ENCODE results near the gene P2RX4.
"Not testable (repeated sequence)": the region's sequence is repeated elsewhere in the genome, so short reads cannot be mapped to it uniquely, and the experiment has no call there.

The P2RX4 gene

DNA sequence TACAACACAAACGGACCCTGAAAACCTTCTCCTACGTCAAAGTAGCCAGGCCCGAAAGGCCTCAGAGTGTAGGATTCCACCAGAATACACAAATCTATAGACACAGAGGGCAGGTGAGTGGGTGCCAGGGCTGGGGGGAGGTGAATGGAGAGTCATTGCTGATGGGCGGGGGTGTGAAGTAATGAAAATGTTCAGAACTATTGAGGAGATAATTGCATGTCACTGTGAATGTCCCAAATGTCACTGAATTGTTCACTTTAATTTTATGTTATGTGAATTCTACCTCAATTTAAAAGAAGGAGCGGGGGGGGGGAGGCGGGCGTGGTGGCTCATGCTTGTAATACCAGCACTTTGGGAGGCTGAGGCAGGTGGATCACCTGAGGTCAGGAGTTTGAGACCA lies 36.0 kb downstream of the P2RX4 start:
- FAIRE-seq = no peak

DNA sequence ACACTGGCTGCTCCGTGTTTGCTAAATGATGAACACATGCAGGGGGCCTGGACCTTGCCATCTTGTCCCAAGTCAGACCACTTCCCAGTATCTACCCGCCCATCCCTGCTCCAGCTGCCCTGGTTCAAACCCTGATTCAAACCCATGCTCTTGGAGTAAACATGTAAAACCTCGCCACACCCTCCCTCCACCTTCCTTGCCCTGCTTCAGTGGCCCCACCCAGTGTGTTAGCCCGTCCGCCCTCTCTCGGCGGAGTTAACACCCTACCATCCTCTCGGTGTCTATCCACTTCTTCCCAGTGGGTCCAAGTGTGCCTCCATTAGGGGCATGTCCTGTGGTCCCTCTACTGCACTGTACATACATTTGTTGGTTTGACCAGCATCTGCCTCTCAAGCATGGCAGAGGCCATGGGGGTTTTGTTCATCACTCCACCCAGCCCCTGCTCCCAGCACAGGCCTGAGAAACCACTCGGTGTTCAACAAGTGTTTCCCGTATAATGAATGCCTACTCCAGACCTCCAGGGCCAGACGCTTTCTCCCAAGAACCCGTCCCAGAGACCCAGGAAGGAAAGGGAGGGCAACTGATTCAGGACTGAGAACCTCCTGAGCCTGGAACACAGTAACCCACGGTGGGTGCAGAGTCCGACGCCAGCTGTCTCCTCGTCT lies 37.1 kb downstream of the P2RX4 start:
- FAIRE-seq = no peak

DNA sequence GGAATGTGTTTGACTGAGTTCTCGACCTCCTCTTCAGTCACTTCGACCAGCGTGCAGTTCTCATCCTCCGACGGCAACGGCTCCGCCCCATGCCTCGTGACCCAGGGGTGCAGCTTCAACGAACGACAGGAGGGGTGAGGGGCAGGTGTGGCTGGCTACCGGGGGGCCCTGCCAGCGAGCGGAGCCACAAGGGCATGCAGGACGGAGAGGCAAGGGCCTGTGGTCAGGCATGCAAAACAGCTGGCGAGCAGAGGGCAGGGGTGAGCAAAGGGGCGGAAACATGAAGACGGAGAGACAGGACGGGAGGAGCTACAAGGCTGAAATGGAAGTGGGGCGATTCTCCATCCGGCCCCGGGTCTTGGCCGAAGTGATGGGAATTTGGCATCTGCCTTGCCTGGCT lies 38.7 kb downstream of the P2RX4 start:
- no peak for FAIRE-seq

DNA sequence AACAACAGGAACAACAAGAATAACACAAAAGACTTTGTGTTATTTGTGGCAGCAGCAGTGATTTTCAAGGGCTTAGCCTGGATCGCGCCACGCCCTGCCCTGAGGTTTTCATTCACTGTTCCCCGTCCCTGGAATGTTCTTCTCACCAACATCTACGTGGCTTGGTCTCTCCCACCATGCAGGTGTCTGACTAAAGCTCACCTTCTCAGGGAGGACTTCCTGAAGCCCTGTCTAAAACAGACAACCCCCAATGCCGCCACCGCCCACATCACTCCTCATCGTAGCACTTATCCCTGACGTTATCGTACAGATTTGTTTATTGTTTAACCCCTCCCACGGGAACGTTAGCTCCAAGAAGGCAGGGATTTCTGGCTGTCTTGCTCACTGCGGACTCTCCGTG lies 40.4 kb downstream of the P2RX4 start:
- no peak for FAIRE-seq

DNA sequence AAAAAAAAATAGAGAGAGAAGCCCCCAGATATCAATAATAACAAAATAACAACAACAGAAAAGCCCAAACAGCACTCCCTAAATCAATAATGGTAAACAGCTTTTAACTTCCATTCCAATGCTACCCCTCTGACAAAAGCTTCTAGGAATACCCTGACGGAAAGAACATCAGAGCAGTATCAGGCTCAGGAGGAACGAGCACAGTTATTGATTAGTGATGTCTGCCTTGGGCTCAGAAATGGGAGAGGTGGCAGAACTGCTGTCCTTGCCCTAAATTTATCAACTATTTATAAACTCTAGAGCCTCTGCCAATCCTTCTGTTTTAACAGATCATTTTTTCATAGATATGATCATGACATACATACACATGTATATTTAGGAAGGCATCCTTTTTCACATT lies 41.9 kb downstream of the P2RX4 start:
- FAIRE-seq = no peak

DNA sequence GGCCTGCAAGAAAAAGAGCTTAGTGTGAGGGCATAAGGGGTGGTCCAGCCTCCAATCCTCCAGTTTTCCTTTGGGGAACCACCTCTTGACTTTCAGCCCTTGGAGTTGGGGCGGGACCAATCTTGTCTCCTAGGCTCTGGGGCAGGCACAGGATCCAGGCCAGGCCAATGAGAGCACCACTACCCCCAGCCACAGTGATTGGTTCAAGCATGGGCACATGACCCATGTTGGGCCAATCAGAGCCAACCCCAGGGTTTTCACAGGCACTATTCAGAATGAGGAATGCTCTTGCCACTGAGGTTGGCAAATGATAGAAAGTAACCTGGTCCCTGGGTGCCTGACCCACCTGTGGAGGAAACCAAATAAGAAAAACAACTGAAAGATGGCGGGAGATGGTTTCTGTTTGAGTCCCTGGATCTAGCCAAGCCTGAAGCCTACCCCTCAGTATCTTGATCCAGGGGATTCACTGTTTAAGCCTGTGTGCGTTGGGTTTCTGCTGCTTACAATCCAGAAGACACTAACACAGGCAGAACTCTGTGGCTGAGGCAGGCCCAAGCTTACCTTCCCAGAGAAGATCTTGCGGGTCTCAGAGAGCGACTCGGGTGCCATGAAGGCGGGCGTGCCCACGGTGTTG lies 42.9 kb downstream of the P2RX4 start:
- no peak for FAIRE-seq

DNA sequence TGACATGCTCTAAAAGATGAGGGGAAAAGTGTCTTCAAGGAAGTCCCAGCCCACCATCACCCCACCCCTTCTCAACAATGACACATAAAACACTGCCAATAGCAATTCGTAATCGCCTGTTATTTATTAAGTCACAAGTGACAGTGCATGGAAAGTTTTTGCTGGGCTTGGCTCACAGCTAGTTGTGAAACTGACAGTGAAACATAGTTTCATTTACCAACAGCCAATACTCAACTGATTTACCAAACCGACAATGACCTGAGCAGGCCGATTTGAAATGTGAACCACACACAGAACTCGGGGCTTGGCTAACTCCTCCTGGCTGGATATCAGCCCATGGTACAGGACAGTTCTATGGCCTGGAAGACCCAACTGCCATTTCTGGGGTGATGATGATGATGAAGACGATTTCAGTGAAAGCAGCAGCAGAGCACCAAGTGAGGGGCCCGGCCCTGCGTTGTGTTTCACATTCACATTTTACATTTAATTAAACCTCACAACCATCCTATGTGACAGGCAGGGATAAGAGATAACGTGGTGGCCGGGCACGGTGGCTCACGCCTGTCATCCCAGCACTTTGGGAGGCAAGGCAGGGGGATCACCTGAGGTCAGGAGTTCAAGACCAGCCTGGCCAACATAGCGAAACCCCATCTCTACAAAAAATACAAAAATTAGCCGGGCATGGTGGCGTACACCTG lies 43.9 kb downstream of the P2RX4 start:
- no peak for FAIRE-seq

DNA sequence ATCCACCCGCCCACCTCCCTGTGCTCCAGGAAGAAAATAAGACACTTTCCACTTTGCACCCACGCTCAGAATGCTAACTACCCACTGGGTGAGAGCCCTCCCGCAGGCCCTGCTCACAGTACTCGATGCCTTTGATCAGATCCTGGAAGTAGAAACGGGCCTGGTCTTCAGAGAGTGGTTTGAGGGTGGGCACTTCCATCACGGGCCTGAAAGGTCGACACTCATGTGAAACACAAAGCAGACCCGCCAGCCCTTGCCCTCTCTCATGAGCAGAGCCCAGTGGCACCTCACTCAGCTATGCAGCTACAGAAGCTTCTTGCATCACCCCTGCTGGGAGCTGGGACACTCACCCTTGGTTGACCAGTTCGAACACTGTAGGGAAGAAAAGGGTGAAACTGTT lies 45.5 kb downstream of the P2RX4 start:
- FAIRE-seq = no peak

DNA sequence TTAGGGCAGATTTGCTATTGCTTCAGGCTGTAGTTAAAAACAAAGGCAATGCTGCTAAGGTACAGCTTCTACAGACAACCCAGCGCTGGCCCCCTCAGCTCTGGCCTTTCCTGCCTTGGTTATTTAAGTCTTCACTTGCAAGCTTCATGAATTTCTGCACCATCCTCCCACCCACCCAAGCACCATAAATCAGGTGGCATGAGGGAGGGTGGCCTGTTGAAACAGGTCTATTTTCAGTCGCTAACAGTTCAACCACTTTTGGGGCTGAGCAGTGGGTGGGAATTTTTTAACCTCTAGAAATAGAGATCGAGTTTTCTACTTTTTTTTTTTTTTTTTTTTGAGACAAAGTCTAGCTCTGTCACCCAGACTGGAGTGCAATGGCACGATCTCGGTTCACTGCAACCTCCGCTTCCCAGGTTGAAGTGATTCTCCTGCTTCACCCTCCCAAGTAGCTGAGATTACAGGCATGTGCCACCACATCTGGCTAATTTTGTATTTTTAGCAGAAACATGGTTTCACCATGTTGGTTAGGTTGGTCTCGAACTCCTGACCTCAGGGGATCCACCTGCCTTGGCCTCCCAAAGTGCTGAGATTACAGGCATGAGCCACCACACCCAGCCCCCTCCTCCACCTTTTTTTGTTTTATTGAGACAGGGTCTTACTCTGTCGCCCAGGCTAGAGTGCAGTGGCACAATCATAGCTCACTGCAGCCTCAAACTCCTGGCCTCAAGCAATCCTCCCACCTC lies 47.9 kb downstream of the P2RX4 start:
- FAIRE-seq = not testable (repeated sequence)

DNA sequence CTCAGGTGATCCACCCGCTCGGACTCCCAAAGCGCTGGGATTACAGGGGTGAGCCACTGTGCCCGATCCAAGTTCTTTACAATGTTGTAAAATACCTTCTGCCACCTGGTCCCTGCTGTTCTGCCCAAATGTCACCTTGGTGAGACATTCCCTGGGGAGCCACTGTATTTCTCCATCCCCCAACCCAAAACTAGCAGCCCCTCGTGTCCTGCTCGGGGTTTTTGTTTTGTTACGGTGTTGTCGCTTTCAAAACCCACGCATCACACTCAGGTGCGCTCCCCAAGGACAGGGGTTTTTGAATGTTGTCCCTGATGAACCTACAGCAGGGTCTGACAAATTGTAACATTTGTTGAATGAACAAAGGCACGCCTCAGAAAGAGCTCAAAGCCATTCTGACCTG lies 49.1 kb downstream of the P2RX4 start:
- FAIRE-seq = no peak

DNA sequence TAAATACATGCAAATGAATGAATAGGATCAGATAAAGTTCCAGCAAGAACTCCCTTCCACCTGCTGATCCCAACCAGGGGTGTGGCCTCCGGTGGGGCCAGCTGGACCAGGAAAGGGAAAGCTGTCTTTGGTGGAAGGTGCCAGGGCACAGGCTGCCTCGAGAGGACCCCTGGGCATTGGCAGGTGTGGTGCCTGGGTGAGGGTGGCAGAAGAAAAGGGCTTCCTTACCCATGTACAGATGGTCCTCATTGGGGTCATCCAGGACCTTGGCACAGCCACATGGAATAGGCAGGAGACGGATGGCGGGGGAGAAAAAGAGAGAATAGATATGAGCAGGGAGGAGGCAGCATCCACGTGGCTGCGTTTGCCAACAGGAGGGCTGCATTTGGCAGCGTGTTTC lies 50.2 kb downstream of the P2RX4 start:
- no peak for FAIRE-seq

DNA sequence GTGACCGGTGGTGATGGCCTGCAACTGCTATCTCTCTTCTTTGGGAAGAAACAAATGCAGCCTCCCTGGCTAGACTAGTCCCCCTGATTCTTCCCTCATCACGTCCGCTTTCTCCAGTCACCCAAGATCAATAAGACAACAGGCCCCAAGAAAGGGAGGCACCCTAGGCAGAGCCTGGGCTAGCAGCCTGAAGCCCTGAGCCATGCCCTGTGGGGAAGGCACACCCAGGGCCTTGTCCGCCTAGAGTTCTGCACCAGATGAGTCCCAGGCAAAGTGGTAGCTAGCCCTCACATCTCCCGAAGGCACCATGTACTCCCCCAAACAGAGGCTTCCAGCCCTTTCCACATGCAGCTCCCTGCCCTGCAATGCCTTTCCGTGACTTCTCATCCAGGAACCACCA lies 51.5 kb downstream of the P2RX4 start:
- FAIRE-seq = no peak

DNA sequence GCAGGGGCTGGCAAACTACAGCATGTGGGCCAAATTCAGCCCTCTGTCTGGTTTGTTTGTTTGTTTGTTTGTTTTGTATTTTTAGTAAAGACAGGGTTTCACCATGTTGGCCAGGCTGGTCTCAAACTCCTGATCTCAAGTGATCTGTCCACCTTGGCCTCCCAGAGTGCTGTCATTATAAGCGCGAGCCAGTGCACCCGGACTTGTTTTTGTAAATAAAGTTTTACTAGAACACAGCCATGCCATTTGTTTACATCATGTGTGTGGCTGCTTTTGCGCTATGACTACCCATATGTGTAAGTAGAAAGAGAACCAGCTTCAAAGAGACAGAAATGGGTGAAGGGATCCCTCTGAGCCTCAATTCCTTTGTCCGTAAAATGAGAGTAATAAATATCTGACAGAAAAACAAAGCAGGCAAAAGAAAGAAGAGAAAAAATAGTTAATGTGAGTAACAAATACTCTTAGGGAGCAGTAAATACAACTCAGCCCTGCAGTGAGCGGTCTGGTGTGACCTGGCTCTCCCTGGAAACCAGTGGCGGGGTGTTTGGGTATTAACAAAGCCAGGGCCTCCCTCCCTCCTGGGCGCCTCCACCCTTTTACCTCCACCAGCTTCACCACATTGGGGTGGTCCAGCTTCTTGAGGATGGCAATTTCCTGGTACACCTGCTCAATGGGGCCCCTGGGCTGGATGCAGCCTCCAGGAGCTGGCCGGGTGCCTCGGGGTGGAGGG lies 53.4 kb downstream of the P2RX4 start:
- no peak for FAIRE-seq

DNA sequence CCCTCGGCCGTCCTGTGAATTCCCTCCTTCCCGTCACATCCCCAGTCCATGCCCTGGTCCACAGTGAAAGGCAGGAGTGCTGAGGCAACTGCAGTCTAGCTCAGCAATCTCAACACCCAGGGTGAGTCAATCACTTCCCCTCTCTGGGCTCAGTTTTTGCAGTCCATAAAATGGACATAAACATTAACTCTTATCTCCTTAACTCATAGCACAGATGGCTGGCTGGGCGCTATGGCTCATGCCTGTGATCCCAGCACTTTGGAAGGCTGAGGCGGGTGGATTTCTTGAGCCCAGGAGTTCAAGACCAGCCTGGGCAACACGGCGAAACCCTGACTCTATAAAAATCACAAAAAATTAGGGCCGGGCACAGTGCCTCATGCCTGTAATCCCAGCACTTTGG lies 54.2 kb downstream of the P2RX4 start:
- FAIRE-seq = no peak

DNA sequence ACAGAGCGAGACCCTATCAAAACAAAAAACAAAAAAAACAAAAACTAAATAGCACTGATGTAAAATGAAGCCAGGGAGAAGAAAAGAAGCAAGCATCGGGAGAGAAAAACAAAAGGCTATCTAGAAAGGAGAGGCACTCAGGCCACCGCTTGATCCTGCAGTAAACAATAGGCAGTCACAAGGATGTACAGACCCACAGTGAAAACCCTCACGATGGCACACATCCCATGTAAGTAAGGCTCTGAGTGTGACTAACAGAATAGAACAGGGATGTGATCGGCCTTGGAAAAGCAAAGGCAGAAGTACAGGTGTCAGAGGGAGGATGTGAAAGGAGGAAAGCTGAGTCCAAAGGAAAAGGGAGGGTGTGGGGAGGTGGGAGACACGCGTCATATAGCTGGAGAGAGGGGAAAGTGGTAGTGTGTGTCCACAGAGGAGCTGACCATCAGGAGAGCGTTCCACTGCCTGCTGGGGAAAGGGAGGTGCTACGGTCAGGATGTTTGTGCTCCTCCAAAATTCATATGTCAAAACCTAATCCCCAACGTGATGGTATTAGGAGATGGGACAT lies 55.1 kb downstream of the P2RX4 start:
- FAIRE-seq = no peak

DNA sequence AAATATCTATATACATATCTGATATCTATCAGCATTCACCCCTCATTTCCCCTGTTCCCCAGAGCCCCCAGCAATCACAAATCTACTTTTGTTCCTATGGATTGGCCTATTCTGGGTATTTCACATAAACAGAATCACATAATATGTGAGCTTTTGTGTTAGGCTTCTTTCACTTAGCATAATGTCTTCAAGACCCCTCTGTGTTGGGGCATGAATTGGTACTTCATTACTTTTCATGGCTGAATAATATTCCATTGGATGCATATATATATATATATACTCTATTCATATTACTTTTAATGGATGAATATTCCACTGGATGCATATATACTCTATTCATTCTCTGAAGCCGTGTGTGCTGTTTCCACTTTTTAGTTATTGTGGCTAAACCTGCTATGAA lies 57.9 kb downstream of the P2RX4 start:
- FAIRE-seq = no peak

DNA sequence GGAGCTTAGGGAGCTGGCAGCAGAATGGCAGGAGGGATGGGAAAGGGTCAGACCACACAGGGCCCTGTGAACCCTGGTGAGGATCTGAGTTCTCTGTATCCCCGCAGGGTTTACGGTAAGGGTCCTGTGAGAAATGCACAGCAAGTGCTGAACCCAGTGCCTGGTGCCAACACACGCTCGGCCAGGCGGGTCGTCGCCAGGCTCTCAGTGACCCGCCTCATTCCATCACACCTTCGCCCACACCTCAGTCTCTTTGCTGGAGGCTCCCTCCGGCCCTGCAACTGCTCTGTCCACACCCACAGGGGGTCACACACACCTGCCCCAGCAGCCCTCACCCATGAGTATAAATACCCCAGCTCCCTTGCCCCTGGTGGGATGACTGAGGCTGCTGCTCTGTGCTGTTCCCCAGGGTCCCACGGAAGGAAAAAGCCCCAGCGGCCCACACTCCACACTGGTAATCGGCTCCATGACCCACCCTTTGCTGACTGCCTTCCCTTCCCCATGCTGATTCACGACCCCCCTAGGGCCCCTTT lies 63.5 kb downstream of the P2RX4 start:
- FAIRE-seq = no peak

DNA sequence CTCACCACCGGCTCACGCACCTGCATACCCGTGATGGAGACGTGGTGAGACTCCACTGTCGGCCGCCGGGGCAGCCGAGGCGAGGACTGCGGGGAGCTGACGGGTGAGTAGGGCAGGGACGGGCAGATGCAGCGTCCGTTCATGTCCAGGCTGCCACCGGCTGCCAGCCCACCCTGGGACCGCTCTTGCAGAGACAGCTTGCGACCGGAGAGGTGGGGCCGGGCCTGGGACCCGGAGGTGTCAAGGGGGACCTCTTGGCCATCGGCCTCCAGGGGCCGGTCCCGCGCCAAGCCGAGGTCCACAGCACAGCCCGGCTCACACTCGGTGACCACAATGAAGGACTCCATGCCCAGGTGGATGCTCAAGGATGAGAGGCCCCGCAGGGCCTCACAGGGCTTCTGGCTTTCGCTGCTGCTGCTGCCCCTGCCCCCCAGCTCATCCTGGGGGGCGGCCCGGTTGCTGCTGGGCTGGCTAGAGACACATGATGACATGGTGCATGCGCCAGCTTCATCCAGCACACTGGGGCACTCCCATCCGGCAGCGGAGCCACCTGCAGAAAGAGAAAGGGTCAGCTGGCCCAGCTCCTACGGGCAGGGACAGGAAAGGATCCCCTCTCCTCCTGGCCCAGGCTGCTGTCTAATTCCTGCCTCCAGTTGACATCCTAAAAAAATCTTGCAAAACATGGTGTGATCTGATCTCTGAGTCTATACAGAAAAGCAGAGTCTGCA lies 64.3 kb downstream of the P2RX4 start:
- no peak for FAIRE-seq

DNA sequence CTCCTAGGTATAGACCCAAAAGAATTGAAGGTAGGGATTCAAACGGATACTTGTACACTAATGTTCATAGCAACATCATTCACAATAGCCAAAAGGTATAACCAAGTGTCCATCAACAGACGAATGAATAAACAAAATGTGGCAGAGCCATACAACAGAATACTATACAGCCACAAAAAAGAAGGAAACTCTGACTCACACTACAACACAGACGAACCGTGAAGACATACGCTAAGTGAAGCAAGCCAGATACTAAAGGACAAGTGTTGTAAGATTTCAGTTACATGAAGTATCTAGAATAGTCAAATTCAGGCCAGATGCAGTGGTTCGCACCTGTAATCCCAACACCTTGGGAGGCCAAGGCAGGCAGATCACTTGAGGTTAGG lies 67.4 kb downstream of the P2RX4 start:
- FAIRE-seq = no peak

DNA sequence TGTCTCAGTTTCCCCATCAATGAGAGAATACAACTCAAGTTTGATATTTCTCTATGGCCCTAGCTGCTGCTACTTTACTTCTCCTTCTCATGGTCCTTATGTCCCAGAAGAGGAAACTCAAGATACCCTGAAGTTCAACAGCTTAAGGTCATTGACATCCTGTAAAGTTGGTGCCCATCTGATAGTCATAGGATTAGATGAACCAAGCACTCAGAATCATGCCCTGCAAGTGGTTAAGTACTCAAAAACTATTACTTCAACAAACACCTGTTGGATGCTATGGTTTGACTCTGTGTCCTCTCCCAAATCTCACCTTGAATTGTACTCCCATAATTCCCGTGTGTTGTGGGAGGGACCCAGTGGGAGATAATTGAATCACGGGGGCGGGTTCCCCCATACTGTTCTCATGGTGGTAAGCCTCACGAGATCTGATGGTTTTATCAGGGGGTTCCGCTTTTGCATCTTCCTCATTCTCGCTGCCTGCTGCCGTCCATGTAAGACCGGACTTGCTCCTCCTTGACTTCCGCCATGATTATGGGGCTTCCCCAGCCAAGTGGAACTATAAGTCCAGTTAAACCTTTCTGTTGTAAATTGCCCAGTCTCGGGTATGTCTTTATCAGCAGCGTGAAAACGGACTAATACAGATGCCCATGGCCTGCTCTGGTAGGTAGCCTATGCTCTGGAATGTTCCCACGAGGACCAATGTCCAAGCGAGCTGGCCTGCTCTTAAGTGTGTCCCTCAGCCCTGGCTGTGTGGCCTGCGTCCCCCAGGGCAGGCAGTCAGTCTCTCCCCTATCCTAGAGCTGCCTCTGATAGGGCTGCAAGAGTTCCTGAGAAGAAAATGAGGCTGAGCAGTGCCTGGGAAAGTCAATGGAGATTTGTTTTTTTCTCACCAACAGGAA lies 68.5 kb downstream of the P2RX4 start:
- FAIRE-seq = no peak

DNA sequence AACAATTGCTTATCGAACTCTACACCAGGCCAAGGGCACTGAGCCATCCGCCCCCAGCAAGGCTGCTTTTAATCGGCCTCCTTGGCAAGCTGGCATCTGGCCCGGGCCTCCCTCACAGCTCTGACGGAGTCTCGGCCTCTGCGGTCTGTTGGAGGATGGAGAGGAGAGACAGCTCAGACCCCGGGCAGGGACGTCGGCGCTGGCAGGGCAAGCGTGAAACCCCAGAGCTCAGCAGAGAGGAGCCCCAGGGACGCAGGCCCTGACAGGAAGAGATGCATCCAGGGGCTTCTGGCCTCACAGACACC lies 69.1 kb downstream of the P2RX4 start:
- no peak for FAIRE-seq
